ENCODE results near the gene LRP1-AS.
A peak's percentile ranks its signal among the peaks of the same experiment; 100 is the strongest.
"Not testable (repeated sequence)": the region's sequence is repeated elsewhere in the genome, so short reads cannot be mapped to it uniquely, and the experiment has no call there.

LRP1-AS gene

GRCh38 chr12:57124261-57124877, 23.1 kb downstream of the LRP1-AS start:
- H2AFZ ChIP-seq (ENCODE audit: low read depth) = no peak overlapping the region
- no peak overlapping the region for H3K27ac ChIP-seq
- peak; percentile 100 for TF ChIP-seq CTCF (conservative IDR thresholded peaks at IDR 0.05; ENCODE audit: low read depth, low read length)
- H3K9ac ChIP-seq = no peak overlapping the region
- no peak overlapping the region for H3K4me3 ChIP-seq (IDR thresholded peaks at IDR 0.05; ENCODE audit: insufficient read depth, low read depth, low read length)
- H3K4me2 ChIP-seq = no peak overlapping the region
- H4K20me1 ChIP-seq (ENCODE audit: insufficient read depth) = no peaks in the 10 kb centered on the region
- H3K27me3 ChIP-seq (ENCODE audit: insufficient read depth, low read depth) = peaks cover 31% of the 10 kb centered on the region; the same call in 1 of the 2 replicates
- H3K4me1 ChIP-seq (ENCODE audit: low read depth, poor library complexity, severe bottlenecking) = peaks cover 14% of the 10 kb centered on the region
- H3K36me3 ChIP-seq (ENCODE audit: insufficient read depth) = no peaks in the 10 kb centered on the region
- H3K79me2 ChIP-seq (ENCODE audit: insufficient read depth, low read depth) = no peaks in the 10 kb centered on the region

- Histone ChIP-seq H3K4me3 (IDR thresholded peaks at IDR 0.05; ENCODE audit: insufficient read depth, low read depth, low read length) (no peak overlapping the region), H4K20me1 (ENCODE audit: insufficient read depth) (no peaks in the 10 kb centered on the region), H3K4me2 (no peak overlapping the region), H3K79me2 (ENCODE audit: insufficient read depth, low read depth) (no peaks in the 10 kb centered on the region), H3K9ac (no peak overlapping the region), H3K4me1 (ENCODE audit: low read depth, poor library complexity, severe bottlenecking) (peaks cover 12% of the 10 kb centered on the region), H2AFZ (ENCODE audit: low read depth) (no peak overlapping the region), H3K36me3 (ENCODE audit: insufficient read depth) (no peaks in the 10 kb centered on the region), H3K27me3 (ENCODE audit: insufficient read depth, low read depth) (peaks cover 29% of the 10 kb centered on the region; the same call in 1 of the 2 replicates), H3K27ac (no peak overlapping the region)
- no peak for TF ChIP-seq CTCF (conservative IDR thresholded peaks at IDR 0.05; ENCODE audit: low read depth, low read length)
These were observed 23.6 kb downstream of the LRP1-AS start for GRCh38 chr12:57123813-57124212.

GRCh38 chr12:57120718-57121117, 26.7 kb downstream of the LRP1-AS start:
- H3K27me3 ChIP-seq (ENCODE audit: insufficient read depth, low read depth) = peaks cover 13% of the 10 kb centered on the region; the same call in 1 of the 2 replicates
- H3K4me2 ChIP-seq; H3K79me2 ChIP-seq (ENCODE audit: insufficient read depth, low read depth); H3K36me3 ChIP-seq (ENCODE audit: insufficient read depth); H2AFZ ChIP-seq (ENCODE audit: low read depth); H3K4me3 ChIP-seq (IDR thresholded peaks at IDR 0.05; ENCODE audit: insufficient read depth, low read depth, low read length); H3K27ac ChIP-seq; H3K9ac ChIP-seq; H4K20me1 ChIP-seq (ENCODE audit: insufficient read depth); H3K4me1 ChIP-seq (ENCODE audit: low read depth, poor library complexity, severe bottlenecking): not testable (repeated sequence)

- Histone ChIP-seq H2AFZ (ENCODE audit: low read depth) (no peak overlapping the region), H4K20me1 (ENCODE audit: insufficient read depth) (no peaks in the 10 kb centered on the region), H3K27me3 (ENCODE audit: insufficient read depth, low read depth) (peaks cover 4% of the 10 kb centered on the region; the same call in 1 of the 2 replicates), H3K4me2 (no peak overlapping the region), H3K9ac (no peak overlapping the region), H3K4me3 (IDR thresholded peaks at IDR 0.05; ENCODE audit: insufficient read depth, low read depth, low read length) (no peak overlapping the region), H3K36me3 (ENCODE audit: insufficient read depth) (no peaks in the 10 kb centered on the region), H3K27ac (no peak overlapping the region), H3K4me1 (ENCODE audit: low read depth, poor library complexity, severe bottlenecking) (no peaks in the 10 kb centered on the region), H3K79me2 (ENCODE audit: insufficient read depth, low read depth) (no peaks in the 10 kb centered on the region)
- TF ChIP-seq CTCF (conservative IDR thresholded peaks at IDR 0.05; ENCODE audit: low read depth, low read length) = no peak
These were observed 27.9 kb downstream of the LRP1-AS start for GRCh38 chr12:57119294-57120085.

Data from KMS-11 (cell line).